ENCODE data around the gene UBE2B.
"Not testable (repeated sequence)": the region's sequence is repeated elsewhere in the genome, so short reads cannot be mapped to it uniquely, and the experiment has no call there.

The UBE2B gene

DNA sequence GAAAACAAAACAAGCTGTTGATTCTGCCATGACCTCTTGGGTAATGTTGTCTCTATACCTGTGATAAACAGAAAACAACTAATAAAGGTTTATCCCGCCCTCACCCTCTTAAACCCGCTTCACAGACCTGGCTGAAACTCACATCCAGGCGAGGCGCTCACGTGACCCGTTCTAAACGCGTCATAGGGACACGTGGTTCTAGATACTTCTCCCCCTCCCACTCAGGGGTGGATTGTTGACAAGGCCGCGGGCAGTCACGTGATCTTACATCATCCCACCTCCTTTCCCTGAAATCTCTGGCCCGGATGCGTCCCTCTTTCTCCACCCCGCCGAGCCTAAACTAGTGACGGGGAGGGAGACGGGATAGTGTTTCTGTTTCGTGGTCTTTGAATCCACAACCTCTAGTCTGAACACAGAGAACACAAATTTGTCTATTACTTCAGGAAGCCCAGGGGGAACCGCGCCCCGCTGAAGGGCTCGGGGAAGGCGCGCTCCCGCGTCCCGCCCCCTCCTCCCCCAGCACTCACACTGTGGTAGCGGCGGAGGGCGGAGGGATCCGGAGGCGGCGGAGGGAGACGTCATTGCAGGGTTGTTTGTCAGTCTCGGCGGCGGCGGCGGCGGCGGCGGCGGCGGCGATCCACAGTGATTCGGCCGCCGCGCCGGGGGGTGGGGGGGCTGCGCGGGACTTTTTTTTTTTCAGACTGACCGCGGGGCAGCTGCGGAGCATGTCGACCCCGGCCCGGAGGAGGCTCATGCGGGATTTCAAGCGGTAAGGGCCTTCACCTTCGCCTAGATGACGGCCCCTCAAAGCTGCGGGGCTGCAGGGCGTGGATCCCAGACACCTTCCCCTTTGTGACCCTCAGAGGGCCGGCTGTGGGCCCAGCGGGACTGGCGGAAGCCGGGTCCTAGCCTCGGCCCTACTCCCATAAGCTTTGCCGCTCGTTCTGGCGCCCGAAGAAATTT is at the start of gene UBE2B:
Gene UBE2B (plus strand): TSS at position 699 of the 963 bp plus-strand sequence. CDS start 27 bp downstream, at position 726.
- DNase-seq (ENCODE audit: low read depth in 2 of 2), result peak; percentile 87 to 95

DNA sequence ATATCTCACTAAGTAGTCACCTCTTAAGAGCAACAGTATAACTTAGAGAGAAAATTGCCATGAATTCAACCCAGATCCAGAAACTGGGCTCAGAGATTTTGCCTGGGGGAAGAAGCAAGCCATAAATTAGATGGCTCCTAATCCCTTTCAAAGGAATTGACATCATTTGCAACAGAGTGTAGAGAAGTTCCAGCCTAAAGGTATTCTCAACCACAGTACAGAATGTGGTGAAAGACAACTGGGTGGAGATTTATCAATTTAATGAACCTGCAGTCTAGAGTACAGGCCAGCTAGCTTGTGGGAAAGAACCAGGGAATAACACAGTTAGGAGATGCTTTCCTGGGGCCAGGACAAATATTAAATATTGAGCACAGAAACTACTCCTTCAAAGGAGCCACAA is 44.0 kb upstream of the UBE2B start:
- no peak for DNase-seq (ENCODE audit: low read depth in 2 of 2)

DNA sequence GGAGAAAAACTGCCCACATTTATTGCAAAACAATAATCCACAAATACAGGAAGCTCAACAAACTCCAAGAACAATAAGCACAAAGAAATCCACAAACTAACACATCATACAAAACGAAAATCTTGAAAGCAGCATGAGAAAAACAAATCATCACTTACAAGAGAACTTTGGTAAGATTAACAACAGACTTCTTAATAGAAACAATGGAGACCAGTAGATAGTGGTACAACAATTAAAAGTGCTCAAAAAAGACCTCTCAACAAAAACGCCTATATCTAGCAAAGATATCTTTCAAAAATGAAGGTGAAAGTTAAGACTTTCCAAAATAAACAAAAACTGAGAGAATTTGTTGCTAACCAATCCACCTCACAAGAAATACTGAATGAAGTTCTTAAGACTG is 42.8 kb upstream of the UBE2B start:
- no peak for DNase-seq (ENCODE audit: low read depth in 2 of 2)

DNA sequence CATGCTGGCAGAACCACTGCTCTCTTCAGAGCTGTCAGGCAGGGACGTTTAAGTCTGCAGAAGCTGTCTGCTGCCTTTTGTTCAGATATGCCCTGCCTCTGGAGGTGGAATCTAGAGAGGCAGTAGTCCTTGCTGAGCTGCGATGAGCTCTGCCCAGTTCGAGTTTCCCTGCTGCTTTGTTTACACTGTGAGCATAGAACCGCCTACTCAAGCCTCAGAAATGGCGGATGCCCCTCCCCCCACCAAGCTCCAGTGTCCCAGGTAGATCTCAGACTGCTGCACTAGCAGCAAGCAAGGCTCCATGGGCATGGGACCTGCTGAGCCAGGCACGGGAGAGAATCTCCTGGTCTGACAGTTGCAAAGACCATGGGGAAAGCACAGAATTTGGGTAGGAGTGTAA is 34.5 kb upstream of the UBE2B start:
- not testable (repeated sequence) for DNase-seq (ENCODE audit: low read depth in 2 of 2)

DNA sequence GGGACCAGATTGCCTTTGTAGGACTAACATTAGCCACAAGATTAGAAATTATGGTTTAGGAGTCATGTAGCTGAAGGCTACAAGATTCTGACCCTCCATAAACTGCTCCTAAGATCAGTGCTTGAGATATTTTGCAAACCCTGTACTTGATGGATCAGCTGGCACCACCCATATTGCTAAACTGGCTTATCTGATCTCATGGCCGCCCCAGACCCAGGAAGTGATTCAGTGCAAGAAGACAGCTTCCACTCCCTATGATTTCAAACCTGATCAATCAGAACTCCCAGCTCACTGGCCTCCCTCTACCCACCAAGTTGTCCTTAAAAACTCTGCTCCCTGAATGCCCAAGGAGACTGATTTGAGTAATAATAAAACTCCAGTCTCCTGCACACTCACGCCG is 27.9 kb upstream of the UBE2B start:
- DNase-seq (ENCODE audit: low read depth in 2 of 2), result not testable (repeated sequence)

DNA sequence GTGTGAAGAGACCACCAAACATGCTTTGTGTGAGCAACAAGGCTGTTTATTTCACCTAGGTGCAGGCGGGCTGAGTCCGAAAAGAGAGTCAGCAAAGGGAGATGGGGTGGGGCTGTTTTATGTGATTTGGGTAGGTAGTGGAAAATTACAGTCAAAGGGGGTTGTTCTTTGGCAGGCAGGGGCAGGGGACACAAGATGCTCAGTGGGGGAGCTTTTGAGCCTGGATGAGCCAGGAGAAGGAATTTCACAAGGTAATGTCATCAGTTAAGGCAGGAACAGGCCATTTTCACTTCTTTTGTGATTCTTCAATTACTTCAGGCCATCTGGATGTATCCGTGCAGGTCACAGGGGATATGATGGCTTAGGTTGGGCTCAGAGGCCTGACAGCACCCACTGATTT is 25.9 kb upstream of the UBE2B start:
- not testable (repeated sequence) for DNase-seq (ENCODE audit: low read depth in 2 of 2)

DNA sequence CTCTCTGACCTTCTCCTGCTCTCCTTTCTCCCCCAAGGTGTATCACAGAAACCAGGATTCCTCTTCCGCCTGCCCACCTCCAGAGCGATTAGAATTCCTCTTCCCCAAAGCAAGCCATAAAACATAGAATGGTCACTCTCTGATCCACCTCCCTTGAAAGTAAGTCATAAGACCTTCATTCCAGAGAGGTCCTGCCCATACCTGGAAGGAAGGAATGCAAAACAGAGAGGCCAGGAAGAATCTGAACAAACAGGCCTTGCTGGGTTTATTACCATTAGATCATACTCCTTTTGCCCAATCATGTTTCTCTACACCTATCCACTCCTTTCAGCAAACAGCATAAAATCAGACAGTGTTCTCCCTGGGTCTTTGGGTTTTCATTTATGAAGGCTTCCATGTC is 25.4 kb upstream of the UBE2B start:
- no peak for DNase-seq (ENCODE audit: low read depth in 2 of 2)

DNA sequence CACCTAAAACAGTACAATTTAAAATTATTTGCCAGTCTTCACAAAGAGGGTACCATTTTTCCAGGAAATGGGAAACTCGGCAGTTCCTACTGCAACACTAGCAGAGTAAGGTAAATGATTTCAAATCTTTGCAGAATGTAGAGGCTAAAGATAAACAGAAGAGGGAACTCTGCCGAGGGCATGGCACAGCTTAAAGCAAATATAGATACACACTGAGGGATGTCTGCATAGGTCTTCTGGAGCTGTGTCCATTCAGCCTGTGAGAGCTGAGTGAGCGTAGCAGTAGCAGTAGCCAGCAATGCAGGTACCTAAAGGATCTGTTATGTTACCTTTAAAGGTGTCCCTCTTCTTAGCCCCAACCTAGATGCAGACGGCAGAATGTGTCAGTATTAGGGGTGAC is 21.9 kb upstream of the UBE2B start:
- no peak for DNase-seq (ENCODE audit: low read depth in 2 of 2)

DNA sequence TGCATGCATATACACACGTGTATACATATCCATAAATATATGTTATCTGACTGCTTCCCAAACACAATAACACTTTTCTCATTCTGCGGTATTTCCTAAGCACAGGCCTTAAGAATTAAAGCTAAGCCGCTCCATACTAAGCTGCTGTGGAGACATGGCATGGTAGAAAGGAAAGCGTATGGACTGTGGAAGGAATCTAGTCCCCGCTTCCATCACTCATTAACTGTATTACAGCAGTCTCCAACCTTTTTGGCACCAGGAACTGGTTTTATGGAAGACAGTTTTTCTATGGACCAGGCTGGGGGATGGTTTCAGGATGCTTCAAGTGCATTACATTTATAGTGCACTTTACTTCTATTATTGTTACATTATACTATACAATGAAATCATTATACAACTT is 15.7 kb upstream of the UBE2B start:
- no peak for DNase-seq (ENCODE audit: low read depth in 2 of 2)

DNA sequence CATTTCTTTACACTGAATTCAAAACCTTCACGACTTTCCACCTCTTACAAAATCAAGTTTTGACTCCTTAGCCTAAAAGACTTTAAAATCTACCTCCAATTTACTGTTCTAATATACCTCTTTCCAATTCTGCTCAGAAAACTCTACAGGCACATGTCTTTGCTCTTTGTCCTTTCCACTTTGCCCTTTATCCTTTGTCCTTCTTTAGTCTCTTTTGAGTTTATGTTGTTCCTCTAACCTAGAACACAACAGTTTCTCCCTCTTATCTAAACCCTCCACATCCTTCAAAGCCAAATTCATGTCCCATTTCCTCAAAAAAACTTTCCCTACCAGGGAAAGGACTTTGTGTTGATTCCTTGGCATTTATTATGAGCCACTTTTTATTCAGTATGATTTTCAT is 5.8 kb upstream of the UBE2B start:
- DNase-seq (ENCODE audit: low read depth in 2 of 2), result no peak

DNA sequence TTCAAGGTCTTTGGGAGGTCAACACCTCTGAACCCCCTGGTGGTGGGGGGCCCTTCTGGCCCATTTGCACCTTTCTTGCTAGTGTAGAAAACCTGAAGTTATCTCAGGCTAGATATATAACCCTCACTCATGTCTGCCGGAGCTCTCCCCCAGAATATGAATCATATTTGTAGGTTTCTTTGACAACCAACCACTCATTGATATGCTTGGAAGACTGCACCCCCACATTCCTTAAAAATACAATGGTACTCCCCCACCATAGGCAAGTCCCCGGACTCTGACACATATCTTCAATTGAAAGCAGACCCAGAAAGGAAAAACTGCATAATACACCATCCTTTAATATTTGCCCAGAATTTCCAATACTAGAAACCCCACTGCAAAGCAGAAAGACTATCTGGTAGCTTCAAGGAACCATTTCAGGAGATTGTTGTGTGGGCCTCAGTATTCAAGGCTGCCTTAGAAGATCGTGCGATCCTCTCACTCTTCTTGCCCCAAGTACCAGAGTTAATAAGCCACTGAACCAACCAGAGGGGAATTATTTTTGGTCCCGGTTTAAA is 978 bp upstream of the UBE2B start:
- DNase-seq (ENCODE audit: low read depth in 2 of 2), result no peak

DNA sequence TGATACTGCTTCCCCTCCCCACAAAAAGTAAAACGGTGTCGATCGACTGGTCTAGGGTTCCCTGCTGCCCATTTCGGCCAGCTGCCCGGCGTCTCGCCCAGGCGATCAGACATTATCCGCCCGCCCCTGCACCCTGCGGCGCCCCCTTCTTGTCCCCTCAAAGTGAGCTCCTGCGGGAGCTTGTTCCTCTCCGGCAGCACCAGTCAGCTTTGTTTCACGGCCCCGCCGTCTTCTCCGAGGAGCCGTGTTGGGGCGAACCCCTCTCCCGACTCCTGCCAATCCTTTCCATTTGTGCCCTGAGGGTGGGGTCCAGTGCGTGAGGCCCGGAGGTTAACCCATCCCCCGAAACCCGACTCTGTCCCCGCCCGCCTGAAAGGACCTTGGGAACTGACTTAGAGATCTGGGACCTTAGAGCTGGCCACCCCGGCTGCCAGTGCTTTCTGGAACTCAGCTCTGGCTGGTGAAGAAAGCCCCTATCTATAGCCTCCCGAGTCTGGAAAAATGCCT is 518 bp downstream of the UBE2B start:
- DNase-seq (ENCODE audit: low read depth in 2 of 2), result peak; percentile 26 to 29

DNA sequence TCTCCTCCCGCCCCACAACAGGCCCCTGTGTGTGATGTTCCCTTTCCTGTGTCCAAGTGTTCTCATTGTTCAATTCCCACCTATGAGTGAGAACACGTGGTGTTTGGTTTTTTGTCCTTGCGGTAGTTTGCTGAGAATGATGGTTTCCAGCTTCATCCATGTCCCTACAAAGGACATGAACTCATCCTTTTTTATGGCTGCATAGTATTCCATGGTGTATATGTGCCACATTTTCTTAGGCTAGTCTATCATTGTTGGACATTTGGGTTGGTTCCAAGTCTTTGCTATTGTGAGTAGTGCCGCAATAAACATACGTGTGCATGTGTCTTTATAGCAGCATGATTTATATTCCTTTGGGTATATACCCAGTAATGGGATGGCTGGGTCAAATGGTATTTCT is 2.3 kb downstream of the UBE2B start:
- DNase-seq (ENCODE audit: low read depth in 2 of 2), result not testable (repeated sequence)

DNA sequence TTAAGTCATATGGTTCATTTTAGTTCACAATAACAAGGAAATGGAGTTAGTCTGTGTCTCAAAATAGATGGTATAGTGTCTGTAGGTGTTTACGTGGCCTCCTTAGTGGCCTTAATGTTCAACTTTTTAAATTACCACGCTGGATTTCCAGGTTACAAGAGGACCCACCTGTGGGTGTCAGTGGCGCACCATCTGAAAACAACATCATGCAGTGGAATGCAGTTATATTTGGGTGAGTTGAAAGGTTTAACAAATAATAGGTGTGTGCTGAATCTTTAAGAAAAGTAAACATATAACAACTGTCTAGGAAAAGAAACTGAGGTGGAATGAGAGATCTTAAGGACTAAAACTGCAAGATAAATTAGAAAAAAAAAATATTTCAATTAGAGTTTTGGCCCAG is 2.9 kb downstream of the UBE2B start:
- DNase-seq (ENCODE audit: low read depth in 2 of 2), result no peak

DNA sequence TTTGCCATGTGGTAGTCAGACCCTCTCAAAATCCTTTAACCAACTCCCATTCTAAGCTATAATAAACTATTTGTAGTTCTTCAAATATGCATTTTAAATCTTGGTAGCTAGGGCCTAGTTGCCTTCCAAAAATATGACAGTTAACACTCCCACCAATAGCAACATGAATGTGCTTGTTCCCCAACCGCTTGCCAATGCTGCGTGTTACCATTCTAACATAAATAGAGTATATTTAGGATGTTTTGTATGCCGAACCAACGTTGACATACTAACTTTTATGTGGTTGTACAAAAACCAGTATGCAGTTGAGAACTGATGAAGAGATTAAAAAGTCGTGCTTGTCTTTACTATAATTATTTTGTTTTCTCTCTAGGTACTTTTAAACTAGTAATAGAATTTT is 9.0 kb downstream of the UBE2B start:
- no peak for DNase-seq (ENCODE audit: low read depth in 2 of 2)

DNA sequence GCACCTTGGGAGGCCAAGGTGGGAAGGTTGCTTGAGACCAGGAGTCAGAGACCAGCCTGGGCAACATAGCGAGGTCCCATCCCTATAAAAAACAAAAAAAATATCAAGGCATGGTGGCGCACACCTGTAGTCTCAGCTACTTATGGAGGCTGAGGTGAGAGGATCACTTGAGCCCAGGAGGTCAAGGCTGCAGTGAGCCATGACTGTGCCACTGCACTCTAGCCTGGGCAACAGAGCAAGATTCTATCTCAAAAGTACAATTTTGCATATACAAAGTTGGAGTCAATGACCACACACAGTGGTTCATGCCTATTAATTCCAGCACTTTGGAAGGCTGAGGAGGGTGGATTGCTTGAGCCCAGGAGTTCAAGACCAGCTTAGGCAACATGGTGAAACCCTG is 10.8 kb downstream of the UBE2B start:
- DNase-seq (ENCODE audit: low read depth in 2 of 2), result not testable (repeated sequence)

DNA sequence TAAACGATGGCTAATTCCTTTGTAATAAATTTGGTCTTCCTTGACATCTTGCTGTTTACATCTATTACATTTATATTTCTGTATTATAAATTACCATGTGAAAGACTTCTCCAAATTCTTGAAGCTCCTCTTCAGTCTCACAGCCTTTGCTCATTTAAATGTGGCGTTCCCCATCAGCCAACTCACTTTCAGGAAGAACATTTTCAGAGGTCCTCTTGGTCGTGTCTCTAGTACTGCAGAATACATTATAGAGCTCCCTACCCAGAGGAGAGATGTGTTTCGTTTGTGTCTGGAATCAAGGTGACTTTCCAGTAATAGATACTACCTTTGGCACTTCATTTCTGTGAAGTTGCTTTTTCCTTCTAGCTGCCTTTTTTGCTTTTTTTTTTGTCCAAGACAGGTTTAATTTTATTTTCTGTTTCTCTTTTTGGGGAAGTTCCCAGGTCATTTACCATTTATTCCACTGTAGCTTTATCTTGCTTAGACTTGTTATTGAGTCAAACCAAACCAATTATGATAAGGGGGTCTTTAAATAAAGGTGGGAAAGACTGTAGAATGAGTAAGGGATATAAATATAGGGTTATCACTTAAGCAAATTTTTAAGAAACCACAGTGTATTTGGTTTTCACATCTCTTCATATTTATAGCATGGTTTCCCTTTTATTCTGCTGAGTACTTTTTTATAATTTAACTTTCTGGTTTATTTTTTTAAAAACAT is 12.8 kb downstream of the UBE2B start:
- no peak for DNase-seq (ENCODE audit: low read depth in 2 of 2)

DNA sequence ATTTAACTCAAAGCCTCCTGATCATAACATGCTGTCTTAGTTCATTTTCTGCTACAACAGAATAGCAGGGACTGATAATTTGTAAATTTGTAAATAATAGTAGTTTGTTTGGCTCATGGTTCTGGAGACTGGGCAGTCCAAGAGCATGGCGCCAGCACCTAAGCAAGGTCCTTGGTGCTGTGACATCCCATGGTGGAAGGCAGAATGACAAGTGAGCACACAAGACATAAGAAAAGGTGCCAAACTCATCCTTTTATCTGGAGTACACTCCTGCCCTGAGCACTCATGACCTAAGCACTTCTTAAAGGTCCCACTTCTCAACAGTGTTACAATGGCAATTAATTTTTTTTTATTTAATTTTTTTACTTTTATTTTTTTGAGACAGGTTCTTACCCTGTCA is 16.1 kb downstream of the UBE2B start:
- DNase-seq (ENCODE audit: low read depth in 2 of 2), result no peak

DNA sequence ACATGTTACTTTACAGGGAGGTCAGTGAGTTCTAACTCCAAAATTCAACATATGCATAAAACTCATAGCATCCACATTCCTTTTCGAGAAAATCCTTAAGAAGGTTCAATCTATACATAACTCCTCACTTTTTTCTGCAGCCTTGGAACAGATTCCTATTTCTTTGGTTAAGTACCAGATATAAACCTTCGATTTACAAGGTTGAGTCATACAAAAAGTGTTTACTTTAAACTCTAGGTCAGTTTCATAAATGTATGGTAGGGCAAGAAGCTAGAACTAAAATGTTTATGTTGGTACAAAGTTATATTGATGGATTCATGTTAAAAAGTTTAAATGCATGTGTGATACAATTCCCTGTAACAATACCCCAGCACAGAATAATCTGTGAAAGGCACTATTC is 20.9 kb downstream of the UBE2B start:
- no peak for DNase-seq (ENCODE audit: low read depth in 2 of 2)

DNA sequence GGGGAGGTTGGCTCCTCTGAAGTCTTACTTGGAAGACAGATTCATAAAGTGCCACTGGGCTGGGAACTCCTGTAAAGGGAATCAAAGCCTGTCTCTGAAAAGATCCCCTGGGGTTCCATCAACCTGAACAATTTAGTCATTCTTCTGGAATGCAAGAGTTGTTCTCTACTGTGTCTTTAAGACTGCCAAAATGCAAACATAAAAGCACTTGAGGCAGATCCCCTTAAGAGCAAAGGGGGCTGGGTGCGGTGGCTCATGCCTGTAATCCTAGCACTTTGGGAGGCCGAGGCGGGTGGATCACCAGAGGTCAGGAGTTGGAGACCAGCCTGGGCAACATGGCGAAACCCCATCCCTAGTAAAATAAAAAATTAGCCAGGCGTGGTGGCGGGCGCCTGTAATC is 23.6 kb downstream of the UBE2B start:
- DNase-seq (ENCODE audit: low read depth in 2 of 2), result no peak

DNA sequence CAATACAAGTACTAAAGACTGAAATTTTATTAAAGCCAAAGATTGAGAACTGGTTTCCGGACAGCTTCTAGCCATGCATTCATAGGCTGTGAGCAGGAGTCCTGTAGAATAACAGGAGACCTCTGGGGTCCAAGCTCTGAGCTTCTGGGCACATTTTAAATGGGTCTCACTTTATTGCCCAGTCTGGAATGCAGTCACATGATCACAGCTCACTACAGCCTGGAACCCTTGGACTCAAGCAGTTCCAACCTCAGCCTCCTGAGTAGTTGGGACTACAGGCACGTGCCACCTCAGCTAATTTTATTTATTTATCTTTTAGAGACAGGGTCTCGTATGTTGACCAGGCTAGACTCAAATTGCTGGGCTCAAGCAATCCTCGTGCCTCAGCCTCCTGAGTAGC is 24.9 kb downstream of the UBE2B start:
- DNase-seq (ENCODE audit: low read depth in 2 of 2), result no peak

DNA sequence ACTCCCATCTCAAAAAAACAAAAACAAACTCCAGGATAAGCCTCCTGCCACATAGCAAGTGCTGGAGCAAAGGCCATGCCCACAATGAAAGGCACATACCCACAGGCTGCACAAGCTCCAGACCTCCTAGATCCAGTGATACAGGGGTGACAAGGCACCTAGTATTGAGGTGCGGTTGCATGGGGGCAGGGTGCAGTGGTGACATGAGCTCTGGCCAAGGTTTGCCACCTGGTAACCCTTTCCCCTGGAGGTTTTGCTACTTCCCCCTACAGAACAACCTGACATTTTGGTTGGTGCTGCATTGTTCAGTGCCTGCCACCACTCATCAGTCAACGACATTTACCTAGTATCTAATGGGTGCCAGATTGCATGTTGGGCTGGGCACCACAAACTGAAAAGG is 25.8 kb downstream of the UBE2B start:
- no peak for DNase-seq (ENCODE audit: low read depth in 2 of 2)

Measured in stimulated activated CD8-positive, alpha-beta memory T cell treated with anti-CD3 and anti-CD28 coated beads, Interleukin-2, amount 100 ng/mL, for 48 hours (primary cell).